NCI-H2196 treated with DMSO at 0.1 percent for 48 hours (cell line): ENCODE data around the gene UBE2O.
"Not testable (repeated sequence)": the region's sequence is repeated elsewhere in the genome, so short reads cannot be mapped to it uniquely, and the experiment has no call there.

Source experiments
- DNase-seq: peaks from one replicate; lab custom pipeline; 2025; ENCODE audit not compliant: unreplicated experiment; lab: John Stamatoyannopoulos, UW

The UBE2O gene

GRCh38 chr17:76353599-76354316, 99.2 kb downstream of the UBE2O start, which contains the start of gene PRPSAP1:
PRPSAP1 (minus strand) TSS chr17:76353916; CDS start chr17:76353703, 213 bp downstream.
- peak; percentile 96 for DNase-seq

GRCh38 chr17:76353004-76353598, 99.9 kb downstream of the UBE2O start:
- no peak for DNase-seq

- DNase-seq, result no peak
Observed at GRCh38 chr17:76351526-76352071, 101.4 kb downstream of the UBE2O start.

DNA sequence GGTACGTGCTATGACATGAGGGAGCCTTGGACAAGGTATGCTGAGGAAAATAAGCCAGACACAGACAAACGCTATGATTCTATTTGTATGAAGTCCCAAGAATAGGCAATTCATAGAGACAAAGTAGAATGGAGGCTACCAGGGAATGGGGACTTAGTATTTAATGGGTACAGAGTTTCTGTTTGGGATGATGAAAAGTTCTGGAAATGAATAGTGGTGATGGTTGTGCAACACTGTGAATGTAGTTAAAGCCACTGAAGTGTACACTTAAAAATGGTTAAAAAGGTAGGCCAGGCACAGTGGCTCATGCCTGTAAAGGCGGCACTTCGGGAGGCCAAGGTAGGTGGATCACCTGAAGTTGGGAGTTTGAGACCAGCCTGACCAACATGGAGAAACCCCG, 102.5 kb downstream of the UBE2O start:
- DNase-seq, result no peak

DNA sequence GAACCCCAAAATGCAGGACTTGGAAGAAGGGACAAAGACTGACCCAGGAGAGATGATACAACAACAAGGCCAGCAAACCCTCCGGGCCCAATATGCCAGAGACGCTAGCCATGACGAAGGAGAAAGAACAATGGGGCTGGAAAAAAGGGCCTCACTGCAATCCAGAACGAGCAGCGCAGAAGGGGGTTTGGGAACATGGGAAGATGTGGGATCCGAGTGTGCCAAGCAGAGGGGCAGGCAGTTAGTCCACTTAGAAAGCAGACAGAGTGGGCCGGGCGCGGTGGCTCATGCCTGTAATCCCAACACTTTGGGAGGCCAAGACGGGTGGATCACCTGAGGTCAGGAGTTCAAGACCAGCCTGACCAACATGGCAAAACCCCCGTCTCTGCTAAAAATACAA, 106.0 kb downstream of the UBE2O start:
- DNase-seq, result not testable (repeated sequence)

GRCh38 chr17:76345377-76345974, 107.5 kb downstream of the UBE2O start:
- no peak for DNase-seq

DNA sequence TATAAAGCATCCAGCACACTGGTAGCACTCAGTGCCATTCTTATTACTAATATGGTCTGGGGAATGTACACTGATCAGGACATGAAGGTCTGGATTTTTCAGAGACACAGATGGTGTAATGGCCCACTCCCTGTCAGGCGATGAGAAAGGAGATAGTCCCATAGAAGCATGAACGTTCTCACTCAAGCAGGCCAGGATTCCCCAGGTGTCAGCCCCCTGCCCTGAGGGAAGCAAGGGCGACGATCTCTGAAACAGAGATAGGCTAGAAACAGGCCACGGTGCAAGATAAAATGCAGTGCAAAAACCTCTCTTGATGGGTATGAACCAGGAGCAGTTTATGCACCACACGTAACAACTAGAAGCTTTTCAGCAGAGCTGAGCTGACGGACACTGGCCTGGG, 109.8 kb downstream of the UBE2O start:
- DNase-seq, result no peak

DNA sequence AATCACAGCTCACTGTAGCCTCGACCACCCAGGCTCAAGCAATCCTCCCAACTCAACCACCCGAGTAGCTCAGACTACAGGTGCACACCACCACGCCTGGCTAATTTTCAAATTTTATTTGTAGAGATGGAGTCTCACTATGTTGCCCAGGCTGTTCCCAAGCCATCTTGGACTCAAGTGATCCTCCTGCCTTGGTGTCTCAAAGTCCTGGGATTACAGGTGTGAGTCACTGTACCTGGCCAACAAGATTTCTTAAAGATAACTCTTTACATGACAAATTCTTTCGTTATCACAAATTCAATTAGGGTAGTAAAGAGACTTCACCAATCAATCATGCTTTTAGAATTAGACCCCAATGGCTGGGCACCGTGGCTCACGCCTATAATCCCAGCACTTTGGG, 111.7 kb downstream of the UBE2O start:
- DNase-seq, result no peak
